ENCODE measurements around the gene RAB17.

The RAB17 gene

GRCh38 chr2:237637429-237638135, 47.0 kb upstream of the RAB17 start (continued):
- TF ChIP-seq OSR1 (CRISPR knock-in tag; IDR thresholded peaks at IDR 0.05) = no peak
- no peak for TF ChIP-seq ZFP3 (CRISPR knock-in tag; IDR thresholded peaks at IDR 0.05)

DNA sequence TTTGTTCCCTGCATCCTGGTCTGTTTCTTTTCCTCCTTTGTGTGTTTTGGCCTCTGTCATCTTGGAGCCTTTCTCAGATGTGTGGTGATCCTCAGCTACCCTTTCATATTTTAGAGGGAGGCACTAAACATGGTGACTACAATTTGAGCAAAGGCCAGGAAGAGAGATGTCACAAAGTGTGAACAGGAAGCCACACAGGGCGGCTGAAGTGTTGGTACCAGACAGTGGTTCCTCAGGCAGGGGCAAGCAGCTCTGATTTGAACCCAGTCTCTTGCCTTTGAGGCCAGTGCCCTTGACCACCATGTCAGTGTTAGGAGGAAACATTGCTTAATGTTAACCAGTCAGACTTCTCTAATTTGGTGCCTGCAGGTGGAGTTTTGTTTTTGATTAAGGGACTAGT, 46.0 kb upstream of the RAB17 start:
- TF ChIP-seq ISL1 (CRISPR knock-in tag; IDR thresholded peaks at IDR 0.05) (no peak), BACH2 (CRISPR knock-in tag; IDR thresholded peaks at IDR 0.05; ENCODE audit: borderline replicate concordance) (no peak), SNAI2 (CRISPR knock-in tag; IDR thresholded peaks at IDR 0.05) (no peak), ZNF8 (CRISPR knock-in tag; IDR thresholded peaks at IDR 0.05) (no peak), ZNF70 (CRISPR knock-in tag; IDR thresholded peaks at IDR 0.05) (no peak), GLIS3 (CRISPR knock-in tag; IDR thresholded peaks at IDR 0.05) (no peak), RARB (CRISPR knock-in tag; IDR thresholded peaks at IDR 0.05) (no peak), ZNF565 (CRISPR knock-in tag; conservative IDR thresholded peaks at IDR 0.05; ENCODE audit: low read depth) (no peak), TCF4 (CRISPR knock-in tag; IDR thresholded peaks at IDR 0.05; ENCODE audit: borderline replicate concordance) (no peak), CSRNP3 (CRISPR knock-in tag; IDR thresholded peaks at IDR 0.05) (no peak)
- TF ChIP-seq, protein P1, sequence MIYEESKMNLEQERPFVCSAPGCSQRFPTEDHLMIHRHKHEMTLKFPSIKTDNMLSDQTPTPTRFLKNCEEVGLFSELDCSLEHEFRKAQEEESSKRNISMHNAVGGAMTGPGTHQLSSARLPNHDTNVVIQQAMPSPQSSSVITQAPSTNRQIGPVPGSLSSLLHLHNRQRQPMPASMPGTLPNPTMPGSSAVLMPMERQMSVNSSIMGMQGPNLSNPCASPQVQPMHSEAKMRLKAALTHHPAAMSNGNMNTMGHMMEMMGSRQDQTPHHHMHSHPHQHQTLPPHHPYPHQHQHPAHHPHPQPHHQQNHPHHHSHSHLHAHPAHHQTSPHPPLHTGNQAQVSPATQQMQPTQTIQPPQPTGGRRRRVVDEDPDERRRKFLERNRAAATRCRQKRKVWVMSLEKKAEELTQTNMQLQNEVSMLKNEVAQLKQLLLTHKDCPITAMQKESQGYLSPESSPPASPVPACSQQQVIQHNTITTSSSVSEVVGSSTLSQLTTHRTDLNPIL (CRISPR knock-in tag; IDR thresholded peaks at IDR 0.05; ENCODE audit: low read depth) = no peak

DNA sequence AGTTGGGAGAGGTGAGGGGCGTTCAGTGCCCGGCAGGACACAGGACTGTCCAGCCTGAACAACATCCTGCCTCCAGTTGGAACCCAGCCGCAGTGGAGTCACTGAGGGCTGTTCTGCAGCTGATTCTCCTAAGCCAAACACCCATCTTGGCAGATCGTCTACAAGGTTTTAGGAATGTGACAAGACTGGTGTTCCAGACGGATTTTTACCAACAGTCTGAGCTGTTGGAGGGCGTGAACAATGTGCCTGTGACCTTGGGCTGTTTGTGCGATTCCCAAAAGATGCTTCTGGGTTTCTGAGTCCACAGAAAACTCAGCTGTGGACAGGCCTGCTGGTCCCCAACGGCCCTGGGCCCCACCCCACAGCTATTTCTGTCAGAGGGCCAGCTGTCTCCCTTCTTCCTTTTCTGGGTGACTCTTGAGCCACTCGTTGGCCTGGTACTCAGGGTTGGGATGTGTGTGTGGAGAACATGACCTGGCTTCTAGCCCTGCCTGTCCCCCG, 42.6 kb upstream of the RAB17 start:
- ATAC-seq = no peak
- TF ChIP-seq ZFP30 (CRISPR knock-in tag; IDR thresholded peaks at IDR 0.05) (no peak), PPARA (CRISPR knock-in tag; IDR thresholded peaks at IDR 0.05; ENCODE audit: borderline replicate concordance) (no peak), ARNTL (CRISPR knock-in tag; IDR thresholded peaks at IDR 0.05; ENCODE audit: borderline replicate concordance, low read depth) (no peak), ZFP3 (CRISPR knock-in tag; IDR thresholded peaks at IDR 0.05) (no peak), TCF4 (CRISPR knock-in tag; IDR thresholded peaks at IDR 0.05; ENCODE audit: borderline replicate concordance) (no peak), TOX (CRISPR knock-in tag; IDR thresholded peaks at IDR 0.05; ENCODE audit: borderline replicate concordance) (no peak), CSDC2 (CRISPR knock-in tag; IDR thresholded peaks at IDR 0.05) (no peak), PATZ1 (CRISPR knock-in tag; IDR thresholded peaks at IDR 0.05; ENCODE audit: borderline replicate concordance) (no peak)

More for the DNA sequence above, 46.0 kb upstream of the RAB17 start:
- no peak for ATAC-seq

DNA sequence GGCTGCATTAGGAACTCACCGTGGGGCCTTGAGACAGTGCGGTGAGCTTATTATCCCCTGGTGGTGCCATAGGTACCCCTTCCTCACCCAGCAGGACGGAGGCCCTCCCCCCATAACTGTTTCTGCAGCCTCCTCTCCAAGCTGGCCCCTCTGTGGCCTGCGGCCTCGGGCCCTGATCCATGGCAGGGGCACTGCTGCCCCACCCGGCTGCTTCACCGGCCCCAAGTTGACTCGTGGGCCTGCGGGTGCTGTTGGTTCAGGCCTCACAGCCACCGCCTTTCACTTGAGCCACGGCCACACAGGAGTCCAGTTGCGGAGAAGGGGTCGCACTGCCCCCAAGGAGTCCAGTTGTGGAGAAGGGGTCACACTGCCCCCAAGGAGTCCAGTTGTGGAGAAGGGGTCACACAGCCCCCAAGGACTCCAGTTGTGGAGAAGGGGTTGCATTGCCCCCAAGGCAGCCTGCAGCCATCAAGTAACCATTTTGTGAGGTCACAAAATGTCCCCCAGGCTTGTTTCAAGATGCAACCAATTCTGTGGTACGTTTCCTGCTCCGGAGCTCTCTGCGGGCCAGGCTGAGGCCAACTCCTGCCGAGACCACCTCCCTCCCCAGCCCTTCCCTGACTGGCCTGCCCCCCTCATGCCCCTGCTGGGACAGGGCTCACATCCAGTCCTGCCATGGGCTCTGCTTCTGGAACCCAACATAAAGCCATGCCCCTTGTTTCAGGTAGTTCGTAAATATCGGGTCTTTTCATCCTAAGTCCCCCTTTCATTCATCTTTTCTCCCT, 41.5 kb upstream of the RAB17 start:
- TF ChIP-seq ZFP3 (CRISPR knock-in tag; IDR thresholded peaks at IDR 0.05) (no peak), TOX (CRISPR knock-in tag; IDR thresholded peaks at IDR 0.05; ENCODE audit: borderline replicate concordance) (no peak), ZNF8 (CRISPR knock-in tag; IDR thresholded peaks at IDR 0.05) (no peak), GLIS3 (CRISPR knock-in tag; IDR thresholded peaks at IDR 0.05) (no peak), CSDC2 (CRISPR knock-in tag; IDR thresholded peaks at IDR 0.05) (no peak), TSHZ2 (CRISPR knock-in tag; IDR thresholded peaks at IDR 0.05) (no peak), ISL1 (CRISPR knock-in tag; IDR thresholded peaks at IDR 0.05) (no peak), ZFP30 (CRISPR knock-in tag; IDR thresholded peaks at IDR 0.05) (no peak), TCF4 (CRISPR knock-in tag; IDR thresholded peaks at IDR 0.05; ENCODE audit: borderline replicate concordance) (no peak)
- ATAC-seq = no peak

Measured in SK-N-SH treated with all-trans-retinoic acid at 6 μM for 48 hours (cell line).